ENCODE data around the gene NFIX.

Gene NFIX

GRCh38 chr19:13115936-13116281, 120.6 kb downstream of the NFIX start:
- DNase-seq, result no peak

GRCh38 chr19:13116282-13117175, 121.3 kb downstream of the NFIX start, which contains the start of gene TRMT1:
Gene TRMT1 (minus strand): TSS chr19:13116740. CDS start chr19:13116399, 341 bp downstream.
- DNase-seq, result peak; percentile 99

- peak; percentile 69 for DNase-seq
Measured at GRCh38 chr19:13117176-13117771, 122.0 kb downstream of the NFIX start.

GRCh38 chr19:13117772-13118423, 122.6 kb downstream of the NFIX start, which contains the start of gene NACC1:
Gene NACC1 (plus strand): TSS chr19:13118264. CDS start chr19:13135208, 16,944 bp downstream.
- peak; percentile 97 for DNase-seq

GRCh38 chr19:13118424-13119193, 123.3 kb downstream of the NFIX start:
- DNase-seq, result peak; percentile 84

GRCh38 chr19:13119627-13120026, 124.4 kb downstream of the NFIX start:
- DNase-seq, result no peak

GRCh38 chr19:13120031-13120430, 124.8 kb downstream of the NFIX start:
- DNase-seq, result no peak

GRCh38 chr19:13120817-13121216, 125.5 kb downstream of the NFIX start:
- DNase-seq, result no peak

GRCh38 chr19:13121551-13122274, 126.4 kb downstream of the NFIX start:
- DNase-seq, result no peak

GRCh38 chr19:13122275-13122878, 127.1 kb downstream of the NFIX start:
- peak; percentile 32 for DNase-seq

- DNase-seq, result peak; percentile 35
Measured at GRCh38 chr19:13122980-13123957, 128.0 kb downstream of the NFIX start.

- no peak for DNase-seq
Measured at GRCh38 chr19:13127051-13127450, 131.8 kb downstream of the NFIX start.

- DNase-seq, result peak; percentile 61
Measured at GRCh38 chr19:13127811-13128575, 132.7 kb downstream of the NFIX start.

- no peak for DNase-seq
Measured at GRCh38 chr19:13128583-13128982, 133.3 kb downstream of the NFIX start.

GRCh38 chr19:13129384-13129783, 134.1 kb downstream of the NFIX start:
- DNase-seq, result no peak

GRCh38 chr19:13130886-13131490, 135.7 kb downstream of the NFIX start:
- DNase-seq, result no peak

- no peak for DNase-seq
Measured at GRCh38 chr19:13132471-13133180, 137.4 kb downstream of the NFIX start.

GRCh38 chr19:13133241-13133870, 138.1 kb downstream of the NFIX start:
- DNase-seq, result peak; percentile 49
